ENCODE data around the gene TANK.
"Not testable (repeated sequence)": the region's sequence is repeated elsewhere in the genome, so short reads cannot be mapped to it uniquely, and the experiment has no call there.

TANK gene

GRCh38 chr2:161233858-161234431 is 73.7 kb downstream of the TANK start:
- DNase-seq, result no peak

GRCh38 chr2:161234627-161235026 is 74.4 kb downstream of the TANK start:
- no peak for DNase-seq

GRCh38 chr2:161237392-161238264 is 77.4 kb downstream of the TANK start:
- DNase-seq, result no peak

GRCh38 chr2:161238265-161238559 is 78.0 kb downstream of the TANK start:
- DNase-seq, result no peak

GRCh38 chr2:161238560-161239325 is 78.5 kb downstream of the TANK start:
- peak; percentile 28 for DNase-seq

GRCh38 chr2:161239326-161240109 is 79.3 kb downstream of the TANK start:
- no peak for DNase-seq

GRCh38 chr2:161241894-161242293 is 81.7 kb downstream of the TANK start:
- DNase-seq, result no peak

- DNase-seq, result peak; percentile 45
Observed at GRCh38 chr2:161243312-161243711, 83.1 kb downstream of the TANK start.

- peak; percentile 45 for DNase-seq
Observed at GRCh38 chr2:161243905-161244304, 83.7 kb downstream of the TANK start.

- peak; percentile 81 for DNase-seq
Observed at GRCh38 chr2:161244387-161245260, 84.4 kb downstream of the TANK start.

- DNase-seq, result peak; percentile 20
Observed at GRCh38 chr2:161245261-161245553, 85.0 kb downstream of the TANK start.

GRCh38 chr2:161245671-161246070 is 85.4 kb downstream of the TANK start:
- DNase-seq, result no peak

GRCh38 chr2:161246281-161246680 is 86.1 kb downstream of the TANK start:
- DNase-seq, result no peak

GRCh38 chr2:161250864-161251436 is 90.7 kb downstream of the TANK start:
- DNase-seq, result peak; percentile 76

- no peak for DNase-seq
Observed at GRCh38 chr2:161257123-161257952, 97.1 kb downstream of the TANK start.

- DNase-seq, result no peak
Observed at GRCh38 chr2:161265874-161266273, 105.6 kb downstream of the TANK start.

- no peak for DNase-seq
Observed at GRCh38 chr2:161269111-161269510, 108.9 kb downstream of the TANK start.

GRCh38 chr2:161273038-161273760 is 113.0 kb downstream of the TANK start:
- DNase-seq, result peak; percentile 83

GRCh38 chr2:161278564-161279229 is 118.5 kb downstream of the TANK start:
- DNase-seq, result not testable (repeated sequence)
